Natural killer cell (primary cell): ENCODE results near the gene SLC37A3. TPM values are rescaled to one million over a fixed set of nuclear protein-coding genes. Genes with fewer than 3 reads are reported as not detected.

Experiments used
- ATAC-seq, 3 donors: fragments of 150-1000 bp in 2 of 3; fragments of 200-7000 bp in 1 of 3; cut with Tn5 transposase; 1 replicate in 1 of 3; 2 replicates in 2 of 3; pipeline ENCODE4 v1.10.0; 2021; ENCODE audit warnings: mild to moderate bottlenecking in 2 of 3, moderate library complexity in 2 of 3
- DNase-seq, 2 donors: peaks; one replicate each; pipeline versions ENCODE4 v3.0.0 to v3.0.0-alpha.2; 2013 to 2021; ENCODE audit warnings: mixed read lengths in 1 of 2
- H3K27ac ChIP-seq: one replicate; pipeline ENCODE4 v1.5.1; 2013; ENCODE audit warnings: mild to moderate bottlenecking, low read length
- H3K27me3 ChIP-seq: one replicate; pipeline ENCODE4 v1.6.1; 2013; ENCODE audit warnings: low read length; ENCODE audit not compliant: control insufficient read depth, insufficient read depth
- H3K36me3 ChIP-seq: one replicate; pipeline ENCODE4 v1.6.1; 2013; ENCODE audit warnings: low read length; ENCODE audit not compliant: control insufficient read depth, insufficient read depth
- H3K4me1 ChIP-seq: one replicate; pipeline ENCODE4 v1.6.1; 2013; ENCODE audit warnings: low read length; ENCODE audit not compliant: control insufficient read depth, insufficient read depth
- H3K4me3 ChIP-seq: one replicate; pipeline ENCODE4 v1.5.1; 2013; ENCODE audit warnings: low read length
- H3K9me3 ChIP-seq: one replicate; pipeline ENCODE4 v1.6.1; 2013; ENCODE audit warnings: low read length; ENCODE audit not compliant: control insufficient read depth, insufficient read depth
- H3K27ac Mint-ChIP-seq, 2 donors: one replicate each; pipeline ENCODE4 v1.8.0; 2022; ENCODE audit warnings: mild to moderate bottlenecking in 2 of 2, mixed read lengths in 2 of 2, moderate library complexity in 1 of 2
- H3K27me3 Mint-ChIP-seq, 2 donors: one replicate each; pipeline ENCODE4 v1.8.0; 2022; ENCODE audit warnings: low read depth in 2 of 2, mixed read lengths in 2 of 2
- H3K36me3 Mint-ChIP-seq: one replicate; pipeline ENCODE4 v1.8.0; 2022; ENCODE audit warnings: mixed read lengths
- H3K4me1 Mint-ChIP-seq, 2 donors: one replicate each; pipeline ENCODE4 v1.8.0; 2022; ENCODE audit warnings: mixed read lengths in 2 of 2
- H3K4me3 Mint-ChIP-seq: one replicate; pipeline ENCODE4 v1.8.0; 2022; ENCODE audit warnings: mild to moderate bottlenecking, moderate library complexity, mixed read lengths
- H3K9me3 Mint-ChIP-seq, 2 donors: one replicate each; pipeline ENCODE4 v1.8.0; 2022; ENCODE audit warnings: mixed read lengths in 2 of 2
- WGBS: methylation state at CpG from one replicate; pipeline ENCODE4 v1.1.7; 2013; ENCODE audit warnings: missing lambda C conversion rate; ENCODE audit not compliant: insufficient coverage; 5-methylcytosine and 5-hydroxymethylcytosine counted together
- intact Hi-C: fragments of 100-400 bp; cut with micrococcal nuclease; formaldehyde crosslinking; loops from one replicate; pipeline ENCODE4 v1.14.2; 2022
- total RNA-seq, 4 donors: library from RNA; stranded (reverse); fragments of 120-200 nt in 1 of 4; gene quantifications; one replicate each; pipeline versions ENCODE4 v1.2.3 to v1.2.4, GENCODE V29; 2013 to 2022
- TF ChIP-seq, protein P1 (sequence below): fragments of 200-600 bp; IDR thresholded peaks from one replicate; pipeline ENCODE4 v1.8.0; 2022; ENCODE audit warnings: antibody characterized with exemption

SLC37A3 gene
- total RNA-seq, 3 donors from 2014 or later (not counting 1 experiment from before 2014, with no cell fraction given): 19.1 to 26.4 (median 24.5) TPM

DNA sequence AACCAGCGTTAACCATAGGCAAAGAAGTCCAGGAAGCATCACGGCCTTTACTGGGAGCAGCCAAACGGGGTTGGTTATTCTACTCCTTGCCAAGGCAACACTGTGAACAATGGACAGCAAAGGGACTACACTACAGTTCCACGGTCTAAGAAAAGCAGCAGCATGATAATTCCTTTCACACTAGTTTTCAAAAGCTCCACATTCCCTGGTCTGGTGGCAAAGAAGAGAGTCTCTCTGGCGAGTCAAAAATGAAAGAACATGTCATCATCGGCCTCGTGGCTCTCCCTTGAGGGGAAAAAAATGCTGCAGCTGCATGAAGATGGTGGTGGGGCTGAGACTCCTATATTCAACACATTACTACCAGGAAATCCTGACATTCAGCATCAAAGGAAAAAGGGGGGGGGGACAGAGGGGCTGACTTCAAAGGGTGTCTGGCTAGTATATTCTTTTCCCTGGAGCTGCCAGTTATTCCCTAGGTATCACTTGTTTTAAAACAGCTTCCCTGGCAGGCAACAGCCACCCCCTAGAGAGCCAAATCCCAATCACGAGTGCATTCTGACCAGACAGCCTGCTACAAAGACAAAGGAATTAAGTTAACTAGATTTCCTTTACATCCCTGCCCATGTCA, 49.1 kb downstream of the SLC37A3 start:
- no peak for DNase-seq
- Histone ChIP-seq H3K27me3 (no peaks in the 10 kb centered on the region), H3K4me1 (no peaks in the 10 kb centered on the region), H3K27ac (no peak overlapping the region), H3K36me3 (peaks cover 46% of the 10 kb centered on the region), H3K9me3 (no peaks in the 10 kb centered on the region), H3K4me3 (no peak overlapping the region)
- Mint-ChIP-seq H3K27ac (no peak overlapping the region), H3K36me3 (peaks cover 32% of the 10 kb centered on the region), H3K27me3 (no peaks in the 10 kb centered on the region), H3K4me1 (no peaks in the 10 kb centered on the region), H3K4me3 (no peak overlapping the region), H3K9me3 (no peaks in the 10 kb centered on the region)
- TF ChIP-seq, protein P1, sequence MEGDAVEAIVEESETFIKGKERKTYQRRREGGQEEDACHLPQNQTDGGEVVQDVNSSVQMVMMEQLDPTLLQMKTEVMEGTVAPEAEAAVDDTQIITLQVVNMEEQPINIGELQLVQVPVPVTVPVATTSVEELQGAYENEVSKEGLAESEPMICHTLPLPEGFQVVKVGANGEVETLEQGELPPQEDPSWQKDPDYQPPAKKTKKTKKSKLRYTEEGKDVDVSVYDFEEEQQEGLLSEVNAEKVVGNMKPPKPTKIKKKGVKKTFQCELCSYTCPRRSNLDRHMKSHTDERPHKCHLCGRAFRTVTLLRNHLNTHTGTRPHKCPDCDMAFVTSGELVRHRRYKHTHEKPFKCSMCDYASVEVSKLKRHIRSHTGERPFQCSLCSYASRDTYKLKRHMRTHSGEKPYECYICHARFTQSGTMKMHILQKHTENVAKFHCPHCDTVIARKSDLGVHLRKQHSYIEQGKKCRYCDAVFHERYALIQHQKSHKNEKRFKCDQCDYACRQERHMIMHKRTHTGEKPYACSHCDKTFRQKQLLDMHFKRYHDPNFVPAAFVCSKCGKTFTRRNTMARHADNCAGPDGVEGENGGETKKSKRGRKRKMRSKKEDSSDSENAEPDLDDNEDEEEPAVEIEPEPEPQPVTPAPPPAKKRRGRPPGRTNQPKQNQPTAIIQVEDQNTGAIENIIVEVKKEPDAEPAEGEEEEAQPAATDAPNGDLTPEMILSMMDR: no peak
- intact Hi-C loops: no loop called here
- 90% methylated on average over 5 of the region's 8 CpGs for WGBS
- no peak for ATAC-seq

DNA sequence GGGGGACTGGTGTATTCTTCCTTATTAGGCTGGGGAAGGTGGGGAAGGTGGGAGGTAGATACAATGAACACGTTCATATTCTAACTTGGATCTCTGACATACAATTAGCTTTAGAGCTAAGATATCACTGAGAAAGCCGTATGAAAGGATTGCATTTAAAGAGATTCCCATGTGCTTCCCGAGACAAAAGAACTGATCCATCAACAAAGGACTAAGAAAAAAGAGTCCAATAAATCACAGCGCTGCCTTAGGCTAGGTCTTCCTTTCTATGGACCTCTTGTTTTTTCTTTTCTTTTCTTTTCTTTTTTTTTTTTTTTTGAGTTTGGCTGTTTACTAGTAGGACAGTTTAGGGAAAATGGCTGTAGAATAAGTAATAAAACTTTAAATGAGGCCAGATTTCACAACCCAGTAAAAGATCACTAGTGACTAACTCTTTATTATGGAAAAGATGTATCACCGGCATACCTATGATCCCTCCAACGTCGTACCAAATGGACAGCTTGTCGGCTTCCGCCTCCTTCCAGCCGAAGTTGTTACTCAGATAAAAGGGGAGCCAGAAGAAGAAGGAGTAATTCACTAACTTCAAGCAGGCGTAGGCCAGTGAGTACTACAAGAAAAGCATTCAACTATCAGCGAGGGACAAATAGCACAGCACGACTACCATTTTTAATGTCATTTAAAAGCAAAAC, 50.0 kb downstream of the SLC37A3 start:
- H3K36me3 Mint-ChIP-seq: peaks cover 32% of the 10 kb centered on the region
- H3K4me3 Mint-ChIP-seq: no peak overlapping the region
- H3K4me1 Mint-ChIP-seq: no peaks in the 10 kb centered on the region
- TF ChIP-seq, protein P1: no peak
- H3K27ac Mint-ChIP-seq: no peak overlapping the region
- intact Hi-C loops: no loop called here
- H3K27me3 Mint-ChIP-seq: no peaks in the 10 kb centered on the region
- H3K9me3 Mint-ChIP-seq: no peaks in the 10 kb centered on the region
- Histone ChIP-seq H3K4me3 (no peak overlapping the region), H3K27ac (no peak overlapping the region), H3K9me3 (no peaks in the 10 kb centered on the region), H3K27me3 (no peaks in the 10 kb centered on the region), H3K36me3 (peaks cover 47% of the 10 kb centered on the region), H3K4me1 (no peaks in the 10 kb centered on the region)
- WGBS: 96% methylated on average over 13 of the region's 13 CpGs
- DNase-seq (no peak), ATAC-seq (no peak)

DNA sequence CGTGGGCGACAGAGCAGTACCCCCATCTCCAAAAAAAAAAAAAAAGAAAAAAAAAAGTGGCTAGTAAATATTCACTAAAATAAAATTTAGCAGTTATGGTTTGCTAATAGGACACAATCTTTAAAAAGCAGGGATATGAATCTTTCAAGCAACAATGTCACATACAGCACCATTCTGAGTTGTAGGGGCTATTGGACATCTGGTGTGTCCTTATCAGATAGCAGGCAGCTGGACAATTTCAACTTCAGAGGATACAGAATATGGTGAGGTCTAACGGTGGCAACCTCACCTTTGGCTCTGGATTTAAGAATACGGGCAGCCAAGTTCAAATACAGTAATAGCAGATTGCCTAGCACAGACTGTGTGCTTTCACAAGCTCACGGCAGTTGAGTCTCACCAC, 51.1 kb downstream of the SLC37A3 start:
- no peak overlapping the region for H3K4me3 ChIP-seq
- no peak for DNase-seq
- no peaks in the 10 kb centered on the region for H3K9me3 ChIP-seq
- ATAC-seq: no peak
- Mint-ChIP-seq H3K4me3 (no peak overlapping the region), H3K27me3 (no peaks in the 10 kb centered on the region), H3K36me3 (peaks cover 34% of the 10 kb centered on the region), H3K27ac (no peak overlapping the region), H3K4me1 (no peaks in the 10 kb centered on the region), H3K9me3 (no peaks in the 10 kb centered on the region)
- intact Hi-C loops: no loop called here
- 76% methylated on average over 5 of the region's 5 CpGs for WGBS
- no peak overlapping the region for H3K27ac ChIP-seq
- peaks cover 48% of the 10 kb centered on the region for H3K36me3 ChIP-seq
- H3K4me1 ChIP-seq: no peaks in the 10 kb centered on the region
- no peaks in the 10 kb centered on the region for H3K27me3 ChIP-seq
- TF ChIP-seq, protein P1: no peak
